Type B pancreatic cell (in vitro differentiated cells): ENCODE data around the gene MAPK11. TPM values are rescaled to one million over a fixed set of nuclear protein-coding genes. Genes with fewer than 3 reads are reported as not detected.

ENCODE experiments used
- DNase-seq: peaks from one replicate; pipeline ENCODE4 v3.0.0; 2021; ENCODE audit warnings: mixed read lengths; ENCODE audit not compliant: unreplicated experiment; ENCODE audit errors: extremely low spot score
- H3K27ac Mint-ChIP-seq: 2 replicates; pipeline ENCODE4 v1.8.0; 2021; ENCODE audit warnings: mild to moderate bottlenecking, mixed read lengths
- H3K27me3 Mint-ChIP-seq: 2 replicates; pipeline ENCODE4 v1.8.0; 2021; ENCODE audit warnings: mixed read lengths
- H3K36me3 Mint-ChIP-seq: 2 replicates; pipeline ENCODE4 v1.8.0; 2021; ENCODE audit warnings: mixed read lengths
- H3K4me1 Mint-ChIP-seq: one replicate; pipeline ENCODE4 v1.8.0; 2021; ENCODE audit warnings: mixed read lengths; ENCODE audit not compliant: unreplicated experiment
- H3K4me3 Mint-ChIP-seq: 2 replicates; pipeline ENCODE4 v1.8.0; 2021; ENCODE audit warnings: mild to moderate bottlenecking, mixed read lengths
- H3K9me3 Mint-ChIP-seq: 2 replicates; pipeline ENCODE4 v1.8.0; 2021; ENCODE audit warnings: mixed read lengths
- total RNA-seq: library from RNA; stranded (reverse); gene quantifications from 2 replicates; pipeline ENCODE4 v1.2.1, GENCODE V29; 2021; ENCODE audit warnings: low replicate concordance
- TF ChIP-seq, protein P1 (sequence below): fragments of 200-600 bp; sonication (generic); conservative IDR thresholded peaks from 2 replicates; pipeline ENCODE4 v1.5.0; 2021; ENCODE audit warnings: antibody characterized with exemption, mild to moderate bottlenecking

MAPK11 gene
- total RNA-seq, 1 donor from 2014 or later: 7.4 TPM

DNA sequence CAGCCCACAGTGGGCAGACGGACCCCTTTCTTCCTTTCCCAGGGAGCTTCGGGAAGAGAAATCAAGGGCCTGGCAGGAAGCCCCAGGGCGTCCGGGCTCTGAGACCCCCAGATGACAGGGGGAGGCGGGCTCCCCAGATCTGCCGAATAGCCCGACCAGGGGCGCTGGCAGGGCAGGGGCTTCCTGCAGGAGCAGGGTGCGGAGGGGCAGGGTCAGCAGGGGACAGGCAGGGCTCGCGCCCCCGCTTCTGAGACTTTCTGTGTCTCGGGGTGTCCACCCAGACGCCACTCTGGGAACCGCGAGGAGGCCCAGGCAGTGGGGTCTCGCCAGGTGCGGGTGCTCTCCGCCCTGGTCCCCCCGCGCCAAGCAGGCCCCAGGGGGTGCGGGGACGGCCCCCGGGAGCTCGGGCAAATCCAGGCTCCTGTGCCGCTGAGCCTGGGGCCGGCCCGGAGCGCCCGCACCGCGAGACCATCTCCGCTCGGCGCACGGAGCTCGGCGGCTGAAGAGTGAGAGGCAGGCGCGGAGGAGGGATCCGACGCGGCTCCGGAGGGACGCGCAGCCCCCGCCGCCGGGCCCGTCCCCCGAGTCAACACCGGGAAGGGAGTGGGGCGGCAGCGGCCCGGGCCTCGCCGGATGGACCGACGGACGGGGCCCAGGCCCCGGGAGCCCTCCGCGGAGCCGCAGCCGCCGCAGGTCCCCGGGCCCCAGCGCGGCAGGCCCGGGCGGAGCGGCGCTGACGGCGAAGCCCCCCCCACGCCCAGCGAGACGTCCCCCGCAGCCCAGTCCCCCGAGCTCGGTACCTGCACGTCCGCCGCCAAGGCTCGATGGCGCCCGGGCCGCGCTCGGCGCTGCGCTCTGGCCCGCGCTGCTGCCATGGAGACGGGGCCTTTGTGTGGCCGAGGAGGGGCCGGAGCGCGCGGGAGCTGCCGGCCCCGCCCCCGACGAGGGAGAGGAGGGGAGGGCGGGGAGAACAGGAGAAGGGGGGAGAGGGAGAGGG lies 36.9 kb upstream of the MAPK11 start, which contains the start of gene PLXNB2:
PLXNB2 (minus strand) TSS at position 894 of the 997 bp plus-strand sequence. CDS start 17,062 bp downstream, outside the sequence.
- no peaks in the 10 kb centered on the region for H3K27me3 Mint-ChIP-seq
- peak within 1 kb of the TSS; percentile 98 for H3K27ac Mint-ChIP-seq
- H3K4me3 Mint-ChIP-seq: peak within 1 kb of the TSS; percentile 94
- TF ChIP-seq, protein P1, sequence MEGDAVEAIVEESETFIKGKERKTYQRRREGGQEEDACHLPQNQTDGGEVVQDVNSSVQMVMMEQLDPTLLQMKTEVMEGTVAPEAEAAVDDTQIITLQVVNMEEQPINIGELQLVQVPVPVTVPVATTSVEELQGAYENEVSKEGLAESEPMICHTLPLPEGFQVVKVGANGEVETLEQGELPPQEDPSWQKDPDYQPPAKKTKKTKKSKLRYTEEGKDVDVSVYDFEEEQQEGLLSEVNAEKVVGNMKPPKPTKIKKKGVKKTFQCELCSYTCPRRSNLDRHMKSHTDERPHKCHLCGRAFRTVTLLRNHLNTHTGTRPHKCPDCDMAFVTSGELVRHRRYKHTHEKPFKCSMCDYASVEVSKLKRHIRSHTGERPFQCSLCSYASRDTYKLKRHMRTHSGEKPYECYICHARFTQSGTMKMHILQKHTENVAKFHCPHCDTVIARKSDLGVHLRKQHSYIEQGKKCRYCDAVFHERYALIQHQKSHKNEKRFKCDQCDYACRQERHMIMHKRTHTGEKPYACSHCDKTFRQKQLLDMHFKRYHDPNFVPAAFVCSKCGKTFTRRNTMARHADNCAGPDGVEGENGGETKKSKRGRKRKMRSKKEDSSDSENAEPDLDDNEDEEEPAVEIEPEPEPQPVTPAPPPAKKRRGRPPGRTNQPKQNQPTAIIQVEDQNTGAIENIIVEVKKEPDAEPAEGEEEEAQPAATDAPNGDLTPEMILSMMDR: no peak
- peak; percentile 87 for DNase-seq
- H3K36me3 Mint-ChIP-seq: peaks cover 4% of the 10 kb centered on the region
- H3K4me1 Mint-ChIP-seq: peaks cover 24% of the 10 kb centered on the region
- H3K9me3 Mint-ChIP-seq: no peaks in the 10 kb centered on the region

DNA sequence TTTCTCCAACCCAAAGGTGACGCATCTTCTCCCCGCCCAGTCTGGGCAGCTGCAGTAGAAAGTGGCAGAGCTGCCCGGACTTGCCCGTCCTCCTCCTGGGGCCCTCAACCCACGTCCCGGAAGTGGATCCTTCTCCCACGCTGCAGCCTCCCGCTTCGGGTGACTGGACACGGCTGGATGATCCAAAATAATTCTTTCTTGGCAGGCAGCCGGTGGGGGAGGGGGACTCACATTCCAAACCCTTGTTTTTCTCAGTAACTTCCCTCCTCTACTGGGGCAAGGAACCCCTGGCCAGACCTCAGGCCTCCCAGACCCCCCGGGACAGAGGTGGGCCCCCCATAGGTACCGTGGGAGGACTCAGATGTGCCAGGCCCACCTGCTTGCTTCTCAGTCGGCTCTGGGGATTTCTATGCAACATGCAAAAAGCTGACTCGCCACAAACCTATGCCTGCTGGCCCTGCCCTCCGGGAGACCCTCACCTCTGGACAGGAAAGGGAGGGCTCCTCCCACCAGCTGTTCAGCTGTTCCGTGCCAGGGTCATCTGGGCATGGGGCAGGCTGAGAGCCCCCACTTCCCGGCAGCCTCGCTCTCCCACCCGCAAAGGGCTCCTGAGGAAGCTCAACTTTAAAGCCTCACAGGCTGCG lies 35.9 kb upstream of the MAPK11 start:
- Mint-ChIP-seq H3K4me3 (peak overlapping the region; percentile 94), H3K27me3 (no peaks in the 10 kb centered on the region), H3K4me1 (peaks cover 24% of the 10 kb centered on the region), H3K27ac (peak overlapping the region; percentile 98), H3K36me3 (peaks cover 4% of the 10 kb centered on the region), H3K9me3 (no peaks in the 10 kb centered on the region)
- TF ChIP-seq, protein P1: no peak
- no peak for DNase-seq

DNA sequence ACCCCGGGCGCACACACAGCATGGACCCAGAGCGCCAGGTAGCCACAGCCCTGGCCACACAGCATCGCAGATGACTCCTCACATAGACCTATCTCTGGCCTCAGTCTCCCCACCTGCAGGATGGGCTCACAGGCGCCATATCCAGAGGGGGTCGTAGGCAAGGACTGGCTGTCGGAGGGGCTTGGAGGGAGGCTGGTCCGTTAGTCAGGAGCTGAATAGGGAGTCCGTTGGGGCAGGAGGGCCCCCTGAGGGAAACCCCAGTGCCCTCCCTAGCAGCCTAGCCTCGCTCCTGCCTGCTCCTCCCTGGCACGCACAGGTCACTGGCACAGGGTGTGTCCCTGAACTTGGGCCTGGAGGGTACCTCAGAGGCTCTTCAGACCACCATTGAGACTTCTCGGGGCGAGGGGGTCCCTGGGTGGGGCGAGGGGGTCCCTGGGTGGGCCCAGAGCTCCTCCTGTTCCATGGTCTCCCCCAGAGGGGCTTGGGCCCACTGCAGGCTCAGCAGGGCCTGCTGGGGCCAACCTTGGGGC lies 35.3 kb upstream of the MAPK11 start:
- Mint-ChIP-seq H3K4me1 (peaks cover 24% of the 10 kb centered on the region), H3K36me3 (peaks cover 4% of the 10 kb centered on the region), H3K4me3 (peak overlapping the region; percentile 94), H3K27ac (peak overlapping the region; percentile 98), H3K9me3 (no peaks in the 10 kb centered on the region), H3K27me3 (no peaks in the 10 kb centered on the region)
- TF ChIP-seq, protein P1: no peak
- DNase-seq: no peak

DNA sequence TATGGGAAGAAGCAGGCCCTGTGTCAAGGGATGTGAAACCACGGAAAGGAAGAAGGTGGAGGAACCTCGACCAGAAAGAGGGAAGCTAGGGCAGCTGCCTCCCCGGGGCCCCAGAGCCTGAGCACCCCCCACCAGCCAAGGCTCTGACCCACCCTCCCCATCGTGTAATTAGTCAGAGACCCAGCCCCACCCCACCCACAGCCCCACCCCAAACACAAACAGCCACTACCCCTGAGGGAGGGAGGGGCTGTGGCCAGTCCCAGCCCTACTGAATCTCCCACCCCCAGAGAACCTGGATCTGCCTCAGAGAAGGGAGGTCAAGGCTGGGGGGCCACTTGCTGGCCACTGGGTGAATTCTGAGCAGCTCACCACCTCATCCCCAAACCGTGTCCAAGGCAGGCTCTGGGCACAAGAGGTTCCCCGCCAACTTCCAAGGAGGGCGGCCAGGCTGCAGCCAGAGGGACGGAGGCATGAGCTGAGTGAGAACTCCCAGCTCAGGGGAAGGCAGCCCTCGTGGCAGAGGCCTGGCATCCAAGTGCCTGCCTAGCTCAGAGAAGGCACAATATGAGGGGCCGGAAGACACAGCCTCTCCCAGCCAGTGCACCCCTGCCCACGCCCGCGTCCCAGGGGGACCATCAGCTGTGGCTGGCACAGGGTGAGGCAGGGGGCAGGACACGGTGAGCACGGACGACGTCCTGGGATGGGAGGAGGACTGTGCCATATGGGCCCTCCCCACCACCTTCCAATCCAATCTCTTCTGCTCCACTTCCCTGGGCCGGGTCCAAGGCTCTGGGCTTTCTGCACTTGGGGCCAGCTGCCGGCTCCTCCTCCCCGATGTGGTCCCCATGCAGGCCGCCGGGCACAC lies 34.6 kb upstream of the MAPK11 start:
- no peaks in the 10 kb centered on the region for H3K27me3 Mint-ChIP-seq
- H3K4me1 Mint-ChIP-seq: peaks cover 24% of the 10 kb centered on the region
- H3K27ac Mint-ChIP-seq: peak overlapping the region; percentile 98
- DNase-seq: no peak
- no peaks in the 10 kb centered on the region for H3K9me3 Mint-ChIP-seq
- H3K36me3 Mint-ChIP-seq: peaks cover 4% of the 10 kb centered on the region
- peak overlapping the region; percentile 94 for H3K4me3 Mint-ChIP-seq
- TF ChIP-seq, protein P1: no peak
